Osteocyte (in vitro differentiated cells): ENCODE results near the gene DARS1. TPM values are rescaled to one million over a fixed set of nuclear protein-coding genes. Genes with fewer than 3 reads are reported as not detected.

ENCODE experiments used
- DNase-seq: peaks from one replicate; pipeline ENCODE4 v3.0.0; 2021; ENCODE audit warnings: mixed read lengths; ENCODE audit not compliant: unreplicated experiment; ENCODE audit errors: extremely low spot score
- H3K27ac Mint-ChIP-seq: one replicate; pipeline ENCODE4 v1.8.0; 2021; ENCODE audit warnings: mild to moderate bottlenecking, mixed read lengths; ENCODE audit not compliant: unreplicated experiment
- H3K27me3 Mint-ChIP-seq: one replicate; pipeline ENCODE4 v1.8.0; 2021; ENCODE audit warnings: mixed read lengths; ENCODE audit not compliant: unreplicated experiment
- H3K36me3 Mint-ChIP-seq: one replicate; pipeline ENCODE4 v1.8.0; 2021; ENCODE audit warnings: mixed read lengths; ENCODE audit not compliant: unreplicated experiment
- H3K4me1 Mint-ChIP-seq: one replicate; pipeline ENCODE4 v1.8.0; 2021; ENCODE audit warnings: mixed read lengths; ENCODE audit not compliant: unreplicated experiment
- H3K4me3 Mint-ChIP-seq: one replicate; pipeline ENCODE4 v1.8.0; 2021; ENCODE audit warnings: mild to moderate bottlenecking, moderate library complexity, mixed read lengths; ENCODE audit not compliant: unreplicated experiment
- H3K9me3 Mint-ChIP-seq: one replicate; pipeline ENCODE4 v1.8.0; 2021; ENCODE audit warnings: mixed read lengths; ENCODE audit not compliant: unreplicated experiment
- CTCF ChIP-seq: fragments of 200-600 bp; sonication (generic); IDR thresholded peaks from 2 replicates; pipeline ENCODE4 v1.5.0; 2021; ENCODE audit warnings: antibody characterized with exemption, mild to moderate bottlenecking, moderate library complexity
- total RNA-seq: library from RNA; stranded (reverse); gene quantifications from 2 replicates; pipeline ENCODE4 v1.2.1, GENCODE V29; 2021

DARS1 gene
- total RNA-seq, 1 donor from 2014 or later, result 48.3 TPM

GRCh38 chr2:135991861-135992260 is 6.4 kb upstream of the DARS1 start:
- Mint-ChIP-seq H3K4me3 (no peak overlapping the region), H3K27me3 (no peaks in the 10 kb centered on the region), H3K4me1 (no peaks in the 10 kb centered on the region)

GRCh38 chr2:135987441-135987840 is 2.0 kb upstream of the DARS1 start:
- Mint-ChIP-seq H3K27me3 (no peaks in the 10 kb centered on the region), H3K36me3 (peaks cover 3% of the 10 kb centered on the region), H3K27ac (no peak overlapping the region), H3K4me3 (no peak overlapping the region), H3K4me1 (peaks cover 10% of the 10 kb centered on the region), H3K9me3 (peaks cover 3% of the 10 kb centered on the region)
- DNase-seq, result no peak
- TF ChIP-seq CTCF, result no peak

More at GRCh38 chr2:135991861-135992260, 6.4 kb upstream of the DARS1 start:
- H3K27ac Mint-ChIP-seq, result no peak overlapping the region
- H3K9me3 Mint-ChIP-seq, result peaks cover 3% of the 10 kb centered on the region
- H3K36me3 Mint-ChIP-seq, result no peaks in the 10 kb centered on the region
- no peak for TF ChIP-seq CTCF
- no peak for DNase-seq

- H3K27me3 Mint-ChIP-seq, result no peaks in the 10 kb centered on the region
- H3K9me3 Mint-ChIP-seq, result peaks cover 3% of the 10 kb centered on the region
- H3K4me1 Mint-ChIP-seq, result peaks cover 10% of the 10 kb centered on the region
- no peak for TF ChIP-seq CTCF
- H3K4me3 Mint-ChIP-seq, result no peak overlapping the region
- H3K27ac Mint-ChIP-seq, result no peak overlapping the region
- no peak for DNase-seq
- peaks cover 10% of the 10 kb centered on the region for H3K36me3 Mint-ChIP-seq
These were observed 1.1 kb upstream of the DARS1 start for GRCh38 chr2:135986507-135986906.

- H3K36me3 Mint-ChIP-seq, result peaks cover 11% of the 10 kb centered on the region
- H3K27ac Mint-ChIP-seq, result peak overlapping the region; percentile 95
- TF ChIP-seq CTCF, result no peak
- H3K27me3 Mint-ChIP-seq, result no peaks in the 10 kb centered on the region
- H3K4me3 Mint-ChIP-seq, result peak overlapping the region; percentile 94
- peaks cover 10% of the 10 kb centered on the region for H3K4me1 Mint-ChIP-seq
- peaks cover 3% of the 10 kb centered on the region for H3K9me3 Mint-ChIP-seq
- DNase-seq, result no peak
These were observed 484 bp upstream of the DARS1 start for GRCh38 chr2:135985826-135986393.

GRCh38 chr2:135984199-135985017 is 1.0 kb downstream of the DARS1 start:
- no peaks in the 10 kb centered on the region for H3K27me3 Mint-ChIP-seq
- peaks cover 3% of the 10 kb centered on the region for H3K9me3 Mint-ChIP-seq
- peak overlapping the region; percentile 94 for H3K4me3 Mint-ChIP-seq
- peak overlapping the region; percentile 95 for H3K27ac Mint-ChIP-seq
- no peak for DNase-seq
- H3K36me3 Mint-ChIP-seq, result peaks cover 21% of the 10 kb centered on the region
- peaks cover 10% of the 10 kb centered on the region for H3K4me1 Mint-ChIP-seq
- no peak for TF ChIP-seq CTCF
